Gastroesophageal sphincter (tissue), 3 donors: ENCODE measurements around the gene USP16.

Experiments
- EP300 ChIP-seq: sonication (generic); formaldehyde crosslinking; IDR thresholded peaks from one replicate; pipeline ENCODE4 v1.6.1; 2017; ENCODE audit warnings: antibody characterized with exemption, mild to moderate bottlenecking
- POLR2A ChIP-seq, 2 donors: fragments of 450-650 bp; IDR thresholded peaks; one replicate each; pipeline ENCODE4 v1.6.1; 2017; ENCODE audit warnings: antibody characterized with exemption in 2 of 2, mild to moderate bottlenecking in 2 of 2, moderate library complexity in 1 of 2
- POLR2AphosphoS5 ChIP-seq: sonication (generic); formaldehyde crosslinking; IDR thresholded peaks from one replicate; pipeline ENCODE4 v1.6.1; 2017; ENCODE audit warnings: antibody characterized with exemption
- TF ChIP-seq, protein P1 (sequence below), 4 experiments: fragments of 200-600 bp in 2 of 4; fragments of 450-650 bp in 2 of 4; sonication (generic) in 1 of 4; IDR thresholded peaks; one replicate each; pipeline ENCODE4 v1.5.1; 2017 to 2019; ENCODE audit warnings: antibody characterized with exemption in 4 of 4, mild to moderate bottlenecking in 2 of 4, moderate library complexity in 2 of 4

DNA sequence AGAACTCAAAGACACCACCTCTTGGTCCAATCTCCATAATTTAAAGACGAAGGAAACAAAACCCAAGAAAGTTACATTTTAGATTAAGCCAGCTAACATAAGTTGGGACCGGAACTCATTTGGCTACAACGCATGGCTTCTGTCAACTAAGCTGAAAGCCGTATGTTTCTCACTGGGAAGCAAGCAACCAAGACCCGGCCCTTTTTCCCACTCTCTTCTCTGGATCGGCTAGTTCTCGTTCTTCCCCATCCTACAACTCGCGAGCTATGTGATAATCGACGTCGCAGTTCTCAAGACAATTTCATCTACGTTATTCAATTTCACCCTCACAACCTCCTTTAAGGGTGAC lies 48.4 kb downstream of the USP16 start:
- TF ChIP-seq POLR2A (IDR thresholded peaks at IDR 0.05) (no peak), EP300 (no peak), POLR2AphosphoS5 (no peak)
- TF ChIP-seq, protein P1, sequence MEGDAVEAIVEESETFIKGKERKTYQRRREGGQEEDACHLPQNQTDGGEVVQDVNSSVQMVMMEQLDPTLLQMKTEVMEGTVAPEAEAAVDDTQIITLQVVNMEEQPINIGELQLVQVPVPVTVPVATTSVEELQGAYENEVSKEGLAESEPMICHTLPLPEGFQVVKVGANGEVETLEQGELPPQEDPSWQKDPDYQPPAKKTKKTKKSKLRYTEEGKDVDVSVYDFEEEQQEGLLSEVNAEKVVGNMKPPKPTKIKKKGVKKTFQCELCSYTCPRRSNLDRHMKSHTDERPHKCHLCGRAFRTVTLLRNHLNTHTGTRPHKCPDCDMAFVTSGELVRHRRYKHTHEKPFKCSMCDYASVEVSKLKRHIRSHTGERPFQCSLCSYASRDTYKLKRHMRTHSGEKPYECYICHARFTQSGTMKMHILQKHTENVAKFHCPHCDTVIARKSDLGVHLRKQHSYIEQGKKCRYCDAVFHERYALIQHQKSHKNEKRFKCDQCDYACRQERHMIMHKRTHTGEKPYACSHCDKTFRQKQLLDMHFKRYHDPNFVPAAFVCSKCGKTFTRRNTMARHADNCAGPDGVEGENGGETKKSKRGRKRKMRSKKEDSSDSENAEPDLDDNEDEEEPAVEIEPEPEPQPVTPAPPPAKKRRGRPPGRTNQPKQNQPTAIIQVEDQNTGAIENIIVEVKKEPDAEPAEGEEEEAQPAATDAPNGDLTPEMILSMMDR (IDR thresholded peaks at IDR 0.05), result no peak
